ENCODE data around the gene INPP4B.
"Not testable (repeated sequence)": the region's sequence is repeated elsewhere in the genome, so short reads cannot be mapped to it uniquely, and the experiment has no call there.

The INPP4B gene

GRCh38 chr4:142407596-142407995, 438.5 kb downstream of the INPP4B start:
- Mint-ChIP-seq H3K4me3 (peak overlapping the region; percentile 93), H3K27ac (peak overlapping the region; percentile 100), H3K4me1 (peaks cover 67% of the 10 kb centered on the region), H3K36me3 (peaks cover under 1% of the 10 kb centered on the region), H3K9me3 (no peaks in the 10 kb centered on the region), H3K27me3 (no peaks in the 10 kb centered on the region)

GRCh38 chr4:142406917-142407501, 439.1 kb downstream of the INPP4B start:
- Mint-ChIP-seq H3K27me3 (no peaks in the 10 kb centered on the region), H3K36me3 (peaks cover 7% of the 10 kb centered on the region), H3K4me3 (peak overlapping the region; percentile 93), H3K4me1 (peaks cover 67% of the 10 kb centered on the region), H3K27ac (peak overlapping the region; percentile 100), H3K9me3 (no peaks in the 10 kb centered on the region)

GRCh38 chr4:142406499-142406835, 439.6 kb downstream of the INPP4B start:
- H3K9me3 Mint-ChIP-seq: no peaks in the 10 kb centered on the region
- peak overlapping the region; percentile 93 for H3K4me3 Mint-ChIP-seq
- H3K36me3 Mint-ChIP-seq: peaks cover 11% of the 10 kb centered on the region
- H3K27ac Mint-ChIP-seq: peak overlapping the region; percentile 100
- no peaks in the 10 kb centered on the region for H3K27me3 Mint-ChIP-seq
- peaks cover 68% of the 10 kb centered on the region for H3K4me1 Mint-ChIP-seq

GRCh38 chr4:142405695-142406498, 440.2 kb downstream of the INPP4B start:
- Mint-ChIP-seq H3K36me3 (peaks cover 14% of the 10 kb centered on the region), H3K27ac (peak overlapping the region; percentile 100), H3K9me3 (no peaks in the 10 kb centered on the region), H3K4me3 (peak overlapping the region; percentile 93), H3K27me3 (no peaks in the 10 kb centered on the region), H3K4me1 (peaks cover 66% of the 10 kb centered on the region)

GRCh38 chr4:142405021-142405694, 440.9 kb downstream of the INPP4B start:
- H3K36me3 Mint-ChIP-seq: peaks cover 17% of the 10 kb centered on the region
- H3K4me1 Mint-ChIP-seq: peaks cover 69% of the 10 kb centered on the region
- H3K27me3 Mint-ChIP-seq: no peaks in the 10 kb centered on the region
- H3K4me3 Mint-ChIP-seq: peak overlapping the region; percentile 93
- H3K27ac Mint-ChIP-seq: peak overlapping the region; percentile 100
- no peaks in the 10 kb centered on the region for H3K9me3 Mint-ChIP-seq

- Mint-ChIP-seq H3K4me1 (peaks cover 72% of the 10 kb centered on the region), H3K27me3 (no peaks in the 10 kb centered on the region), H3K4me3 (peak overlapping the region; percentile 93), H3K9me3 (no peaks in the 10 kb centered on the region), H3K27ac (peak overlapping the region; percentile 100), H3K36me3 (peaks cover 24% of the 10 kb centered on the region)
These were observed 441.9 kb downstream of the INPP4B start for GRCh38 chr4:142404191-142404611.

- Mint-ChIP-seq H3K4me1 (peaks cover 66% of the 10 kb centered on the region), H3K36me3 (peaks cover 28% of the 10 kb centered on the region), H3K27ac (peak overlapping the region; percentile 99), H3K9me3 (no peaks in the 10 kb centered on the region), H3K27me3 (no peaks in the 10 kb centered on the region), H3K4me3 (peak overlapping the region; percentile 98)
These were observed 443.2 kb downstream of the INPP4B start for GRCh38 chr4:142402900-142403299.

GRCh38 chr4:142402156-142402555, 443.9 kb downstream of the INPP4B start:
- no peaks in the 10 kb centered on the region for H3K9me3 Mint-ChIP-seq
- peaks cover 28% of the 10 kb centered on the region for H3K36me3 Mint-ChIP-seq
- peaks cover 64% of the 10 kb centered on the region for H3K4me1 Mint-ChIP-seq
- peak overlapping the region; percentile 99 for H3K27ac Mint-ChIP-seq
- H3K4me3 Mint-ChIP-seq: peak overlapping the region; percentile 98
- H3K27me3 Mint-ChIP-seq: no peaks in the 10 kb centered on the region

- H3K9me3 Mint-ChIP-seq, H3K27me3 Mint-ChIP-seq: not testable (repeated sequence)
- Mint-ChIP-seq H3K4me1 (peaks cover 88% of the 10 kb centered on the region), H3K4me3 (peak overlapping the region; percentile 44), H3K27ac (peak overlapping the region; percentile 90), H3K36me3 (peaks cover 43% of the 10 kb centered on the region)
These were observed 448.6 kb downstream of the INPP4B start for GRCh38 chr4:142397364-142397991.

GRCh38 chr4:142396279-142396678, 449.8 kb downstream of the INPP4B start:
- Mint-ChIP-seq H3K36me3 (peaks cover 34% of the 10 kb centered on the region), H3K27ac (peak overlapping the region; percentile 90), H3K9me3 (peaks cover 6% of the 10 kb centered on the region), H3K27me3 (no peaks in the 10 kb centered on the region), H3K4me1 (peaks cover 90% of the 10 kb centered on the region), H3K4me3 (peak overlapping the region; percentile 74)

- Mint-ChIP-seq H3K9me3 (peaks cover 6% of the 10 kb centered on the region), H3K27ac (peak overlapping the region; percentile 47), H3K4me1 (peaks cover 92% of the 10 kb centered on the region), H3K36me3 (peaks cover 24% of the 10 kb centered on the region), H3K27me3 (no peaks in the 10 kb centered on the region), H3K4me3 (peak overlapping the region; percentile 26)
These were observed 453.0 kb downstream of the INPP4B start for GRCh38 chr4:142393127-142393526.

- Mint-ChIP-seq H3K4me3 (no peak overlapping the region), H3K27ac (peak overlapping the region; percentile 41), H3K36me3 (peaks cover 27% of the 10 kb centered on the region), H3K9me3 (peaks cover 3% of the 10 kb centered on the region), H3K27me3 (no peaks in the 10 kb centered on the region), H3K4me1 (peaks cover 82% of the 10 kb centered on the region)
These were observed 459.2 kb downstream of the INPP4B start for GRCh38 chr4:142386856-142387255.

- peak overlapping the region; percentile 41 for H3K27ac Mint-ChIP-seq
- H3K9me3 Mint-ChIP-seq: peaks cover 3% of the 10 kb centered on the region
- no peak overlapping the region for H3K4me3 Mint-ChIP-seq
- peaks cover 27% of the 10 kb centered on the region for H3K36me3 Mint-ChIP-seq
- H3K4me1 Mint-ChIP-seq: peaks cover 82% of the 10 kb centered on the region
- H3K27me3 Mint-ChIP-seq: no peaks in the 10 kb centered on the region
These were observed 459.7 kb downstream of the INPP4B start for GRCh38 chr4:142386449-142386848.

GRCh38 chr4:142383800-142384470, 462.2 kb downstream of the INPP4B start:
- peak overlapping the region; percentile 84 for H3K27ac Mint-ChIP-seq
- H3K4me3 Mint-ChIP-seq: peak overlapping the region; percentile 12
- H3K27me3 Mint-ChIP-seq: no peaks in the 10 kb centered on the region
- peaks cover 3% of the 10 kb centered on the region for H3K9me3 Mint-ChIP-seq
- H3K36me3 Mint-ChIP-seq: peaks cover 28% of the 10 kb centered on the region
- peaks cover 84% of the 10 kb centered on the region for H3K4me1 Mint-ChIP-seq

GRCh38 chr4:142383354-142383753, 462.7 kb downstream of the INPP4B start:
- Mint-ChIP-seq H3K27me3 (no peaks in the 10 kb centered on the region), H3K27ac (peak overlapping the region; percentile 84), H3K4me3 (peak overlapping the region; percentile 12), H3K9me3 (peaks cover 3% of the 10 kb centered on the region), H3K36me3 (peaks cover 26% of the 10 kb centered on the region), H3K4me1 (peaks cover 84% of the 10 kb centered on the region)

Data from activated naive CD4-positive, alpha-beta T cell treated with anti-CD3 and anti-CD28 coated beads, Interleukin-2, amount 50 U/mL, for 24 hours (primary cell).